GM12878 (cell line): ENCODE results near the gene GLT1D1. TPM values are rescaled to one million over a fixed set of nuclear protein-coding genes. Genes with fewer than 3 reads are reported as not detected.
A peak's percentile ranks its signal among the peaks of the same experiment; 100 is the strongest.

Experiments used
- CEBPZ ChIP-seq: fragments of 150-350 bp; IDR thresholded peaks from 2 replicates; pipeline ENCODE4 v1.6.1; 2016; ENCODE audit warnings: low read depth, low read length
- CREB1 ChIP-seq: IDR thresholded peaks from 2 replicates; pipeline ENCODE4 v1.6.1; 2012; ENCODE audit warnings: low read depth, mild to moderate bottlenecking, inconsistent platforms
- DPF2 ChIP-seq: fragments of 450-650 bp; IDR thresholded peaks from 2 replicates; pipeline ENCODE4 v1.6.1; 2017; ENCODE audit warnings: mild to moderate bottlenecking
- GABPA ChIP-seq: IDR thresholded peaks from 2 replicates; pipeline ENCODE4 v1.6.1; 2014; ENCODE audit warnings: antibody characterized with exemption, low read depth, mild to moderate bottlenecking, inconsistent platforms
- GATAD2B ChIP-seq: fragments of 450-650 bp; conservative IDR thresholded peaks from 2 replicates; pipeline ENCODE4 v1.6.1; 2017; ENCODE audit warnings: low read depth, mild to moderate bottlenecking, moderate library complexity
- IKZF2 ChIP-seq, 2 experiments: fragments of 450-650 bp; IDR thresholded peaks; 2 replicates each; pipeline ENCODE4 v1.6.1; 2017; ENCODE audit warnings: mild to moderate bottlenecking in 2 of 2, moderate library complexity in 2 of 2
- JUNB ChIP-seq: IDR thresholded peaks from 2 replicates; pipeline ENCODE4 v1.6.1; 2016; ENCODE audit warnings: antibody characterized with exemption, mild to moderate bottlenecking
- MXI1 ChIP-seq: fragments of 150-350 bp; IDR thresholded peaks from 2 replicates; pipeline ENCODE4 v1.6.1; 2011; ENCODE audit warnings: low read depth, mild to moderate bottlenecking, inconsistent platforms, low read length, improper control_type of control experiment
- NBN ChIP-seq: fragments of 450-650 bp; IDR thresholded peaks from 2 replicates; pipeline ENCODE4 v1.6.1; 2016
- NKRF ChIP-seq: fragments of 450-650 bp; conservative IDR thresholded peaks from 2 replicates; pipeline ENCODE4 v1.6.1; 2017; ENCODE audit warnings: mild to moderate bottlenecking, moderate library complexity
- POLR2AphosphoS5 ChIP-seq: IDR thresholded peaks from 2 replicates; pipeline ENCODE4 v1.6.1; 2011; ENCODE audit warnings: mild to moderate bottlenecking, low read length, inconsistent platforms
- PRDM15 ChIP-seq: fragments of 450-650 bp; formaldehyde crosslinking; IDR thresholded peaks from 2 replicates; pipeline ENCODE4 v1.4.0; 2020; ENCODE audit warnings: mild to moderate bottlenecking, moderate library complexity
- SRF ChIP-seq, 2 experiments: IDR thresholded peaks; 2 replicates each; pipeline ENCODE4 v1.6.1; 2011; ENCODE audit warnings: low read depth in 2 of 2, low read length in 2 of 2, mild to moderate bottlenecking in 1 of 2, moderate library complexity in 1 of 2
- STAT1 ChIP-seq: fragments of 450-650 bp; conservative IDR thresholded peaks from 2 replicates; pipeline ENCODE4 v1.6.1; 2014; ENCODE audit warnings: antibody characterized with exemption, mild to moderate bottlenecking
- SUZ12 ChIP-seq: fragments of 200-600 bp; sonication (generic); IDR thresholded peaks from one replicate; pipeline ENCODE4 v1.6.1; 2018; ENCODE audit warnings: antibody characterized with exemption, mild to moderate bottlenecking; ENCODE audit not compliant: unreplicated experiment
- ZBTB11 ChIP-seq: fragments of 450-650 bp; formaldehyde crosslinking; IDR thresholded peaks from 2 replicates; pipeline ENCODE4 v1.5.0; 2022; ENCODE audit warnings: mild to moderate bottlenecking, missing genetic modification characterization
- ZNF217 ChIP-seq: fragments of 450-650 bp; IDR thresholded peaks from 2 replicates; pipeline ENCODE4 v1.6.1; 2017; ENCODE audit warnings: antibody characterized with exemption, mild to moderate bottlenecking
- polyA plus RNA-seq, 11 experiments: library from polyadenylated mRNA; depleted of rRNA in 4 of 11; unstranded in 6 of 11; stranded (reverse) in 5 of 11; fragments of >200 nt; fragmentation: Nextera tagmentation in 4 of 11; fragmentation: Illumina TruSeq in 1 of 11; extraction: Ambion mirVana in 4 of 11; extraction: Trizol in 1 of 11; gene quantifications; 1 replicate in 1 of 11; 2 replicates in 10 of 11; pipeline versions ENCODE4 v1.2.1 to v1.2.3, GENCODE V29; 2011 to 2016; ENCODE audit warnings: inconsistent platforms in 2 of 11, missing spikeins in 2 of 11, low read depth in 1 of 11
- total RNA-seq, 4 experiments: library from RNA; depleted of rRNA in 3 of 4; stranded (reverse); fragments of >200 nt in 3 of 4; fragmentation: Illumina TruSeq in 1 of 4; extraction: Trizol in 1 of 4; gene quantifications; 2 replicates each; pipeline versions ENCODE4 v1.2.1 to v1.2.3, GENCODE V29; 2013 to 2021

Gene GLT1D1
- total and polyA plus RNA-seq, 10 of the 15 experiments (the other 5 are each of a cell fraction or from before 2014, with no cell fraction given) = 0.42 to 62.8 (median 3.0) TPM

- TF ChIP-seq PRDM15 (CRISPR knock-in tag) (no peak), GATAD2B (peak; percentile 74; the same call in 1 of the 2 replicates), SUZ12 (no peak), CREB1 (no peak), CEBPZ (no peak), NKRF (peak; percentile 64), DPF2 (peak; percentile 38), SRF (IDR thresholded peaks at IDR 0.05; ENCODE audit: low read depth in 2 of 2, low read length in 2 of 2) (no peak), POLR2AphosphoS5 (peak; percentile 39), ZNF217 (peak; percentile 53; the same call in 1 of the 2 replicates), JUNB (no peak), NBN (no peak), MXI1 (no peak; the same call in 1 of the 2 replicates), IKZF2 (IDR thresholded peaks at IDR 0.05) (no peak), STAT1 (0 out of 2 replicates have a peak, but pooled peaks have one; percentile 38), ZBTB11 (no peak), GABPA (no peak)
Measured at GRCh38 chr12:128823216-128823915, 29.9 kb upstream of the GLT1D1 start (continued).
